ENCODE data around the gene XRCC4.

GRCh38 chr5:83342465-83342864 lies 265.1 kb downstream of the XRCC4 start:
- TF ChIP-seq POLR2A (IDR thresholded peaks at IDR 0.05) (no peak), EP300 (IDR thresholded peaks at IDR 0.05) (no peak), CTCF (IDR thresholded peaks at IDR 0.05) (no peak)
